PC-9 (cell line): ENCODE measurements around the gene CBR4.

Source experiments
- CTCF ChIP-seq: fragments of 200-600 bp; sonication (generic); conservative IDR thresholded peaks from 2 replicates; pipeline ENCODE4 v1.6.1; 2017; ENCODE audit warnings: mixed run types, antibody characterized with exemption, mild to moderate bottlenecking, moderate library complexity
- EZH2 ChIP-seq: fragments of 200-600 bp; sonication (generic); IDR thresholded peaks from 2 replicates; pipeline ENCODE4 v1.8.0; 2017; ENCODE audit warnings: antibody characterized with exemption, low read depth

DNA sequence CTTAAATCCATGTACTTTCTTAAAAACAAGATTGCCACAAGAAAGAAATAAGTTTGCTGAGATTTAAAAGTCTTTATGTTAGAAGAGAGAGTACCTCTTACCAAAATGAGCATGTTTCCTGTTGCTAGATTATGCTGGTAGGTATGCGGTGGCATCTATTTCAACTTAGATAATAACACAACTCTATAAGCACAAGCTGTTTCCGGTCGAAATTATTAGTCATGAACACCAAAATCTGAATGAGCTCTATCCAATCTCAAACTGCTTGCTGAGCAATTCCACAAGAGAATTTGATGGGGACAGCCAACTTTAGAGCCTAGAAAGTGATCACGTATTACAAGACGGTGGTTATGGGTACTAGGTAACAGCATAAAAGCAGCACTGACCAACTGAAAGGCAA, 49.3 kb downstream of the CBR4 start:
- TF ChIP-seq CTCF (no peak), EZH2 (no peak)
